GM23338 (cell line): ENCODE data around the gene ADAMTS20. TPM values are rescaled to one million over a fixed set of nuclear protein-coding genes. Genes with fewer than 3 reads are reported as not detected.
"Not testable (repeated sequence)": the region's sequence is repeated elsewhere in the genome, so short reads cannot be mapped to it uniquely, and the experiment has no call there.

Source experiments
- ATAC-seq: fragments of 200-7000 bp; cut with Tn5 transposase; 3 replicates; pipeline ENCODE4 v1.9.1; 2020
- DNase-seq: peaks from one replicate; pipeline ENCODE4 v3.0.0-alpha.2; 2015; ENCODE audit warnings: low spot score
- H2AFZ ChIP-seq: fragments of 200-600 bp; sonication (generic); 2 replicates; pipeline ENCODE4 v1.8.0; 2016; ENCODE audit warnings: antibody characterized with exemption, mild to moderate bottlenecking, moderate library complexity
- H3F3A ChIP-seq: fragments of 200-600 bp; sonication (generic); replicated peaks from 2 replicates; pipeline ENCODE4 v1.8.0; 2017; ENCODE audit warnings: antibody characterized with exemption, mixed run types, low read depth
- H3K27ac ChIP-seq: fragments of 200-600 bp; sonication (generic); 2 replicates; pipeline ENCODE4 v1.6.1; 2016; ENCODE audit warnings: low read depth
- H3K27me3 ChIP-seq: fragments of 200-600 bp; sonication (generic); 2 replicates; pipeline ENCODE4 v1.8.0; 2016; ENCODE audit warnings: mild to moderate bottlenecking, mixed run types, moderate library complexity; ENCODE audit not compliant: insufficient read depth
- H3K36me3 ChIP-seq: fragments of 200-600 bp; sonication (generic); 2 replicates; pipeline ENCODE4 v1.8.0; 2016; ENCODE audit warnings: mild to moderate bottlenecking; ENCODE audit not compliant: insufficient read depth
- H3K4me1 ChIP-seq: fragments of 200-600 bp; sonication (generic); 2 replicates; pipeline ENCODE4 v1.8.0; 2016; ENCODE audit warnings: mild to moderate bottlenecking, moderate library complexity; ENCODE audit not compliant: insufficient read depth
- H3K4me2 ChIP-seq: fragments of 200-600 bp; sonication (generic); 2 replicates; pipeline ENCODE4 v1.7.1; 2017; ENCODE audit warnings: mixed run types
- H3K4me3 ChIP-seq: fragments of 200-600 bp; sonication (generic); 2 replicates; pipeline ENCODE4 v1.6.1; 2016; ENCODE audit warnings: mixed run types
- H3K79me2 ChIP-seq: fragments of 200-600 bp; sonication (generic); replicated peaks from 2 replicates; pipeline ENCODE4 v1.8.0; 2017; ENCODE audit warnings: mild to moderate bottlenecking; ENCODE audit not compliant: insufficient read depth
- H3K9me2 ChIP-seq: fragments of 200-600 bp; sonication (generic); 2 replicates; pipeline ENCODE4 v1.8.0; 2017; ENCODE audit not compliant: insufficient read depth
- H4K20me1 ChIP-seq: fragments of 200-600 bp; sonication (generic); replicated peaks from 2 replicates; pipeline ENCODE4 v1.8.0; 2017; ENCODE audit warnings: mild to moderate bottlenecking; ENCODE audit not compliant: insufficient read depth
- H3K27ac Mint-ChIP-seq: 2 replicates; pipeline ENCODE4 v1.8.0; 2020; ENCODE audit warnings: inconsistent platforms, mild to moderate bottlenecking, moderate library complexity, mixed read lengths
- H3K27me3 Mint-ChIP-seq: 3 replicates; pipeline ENCODE4 v1.8.0; 2022; ENCODE audit warnings: low read depth, mild to moderate bottlenecking, moderate library complexity, mixed read lengths, inconsistent platforms; ENCODE audit not compliant: insufficient read depth, poor library complexity
- H3K36me3 Mint-ChIP-seq: 3 replicates; pipeline ENCODE4 v1.8.0; 2021; ENCODE audit warnings: low read depth, mild to moderate bottlenecking, inconsistent platforms, moderate library complexity, mixed read lengths
- H3K4me1 Mint-ChIP-seq: 3 replicates; pipeline ENCODE4 v1.8.0; 2020; ENCODE audit warnings: mild to moderate bottlenecking, inconsistent platforms, mixed read lengths
- H3K4me3 Mint-ChIP-seq: 3 replicates; pipeline ENCODE4 v1.8.0; 2021; ENCODE audit warnings: moderate library complexity, mild to moderate bottlenecking, inconsistent platforms, mixed read lengths
- H3K9me3 Mint-ChIP-seq: 3 replicates; pipeline ENCODE4 v1.8.0; 2020; ENCODE audit warnings: moderate library complexity, mild to moderate bottlenecking, inconsistent platforms, mixed read lengths
- CREB1 ChIP-seq: fragments of 250-450 bp; sonication (Bioruptor Pico); IDR thresholded peaks from 2 replicates; pipeline ENCODE4 v1.5.0; 2020; ENCODE audit warnings: low read depth, mild to moderate bottlenecking, moderate library complexity
- CTCF ChIP-seq, 2 experiments: fragments of 200-600 bp in 1 of 2; sonication (generic) in 1 of 2; conservative IDR thresholded peaks; 2 replicates each; pipeline versions ENCODE4 v1.5.1 to v1.6.1; 2016 to 2017; ENCODE audit warnings: antibody characterized with exemption in 2 of 2, low read depth in 2 of 2, mild to moderate bottlenecking in 2 of 2, moderate library complexity in 1 of 2
- ETS1 ChIP-seq: IDR thresholded peaks from 2 replicates; pipeline ENCODE4 v1.6.1; 2016; ENCODE audit warnings: antibody characterized with exemption
- EZH2 ChIP-seq: fragments of 200-600 bp; sonication (generic); IDR thresholded peaks from one replicate; pipeline ENCODE4 v1.8.0; 2017; ENCODE audit warnings: antibody characterized with exemption, mild to moderate bottlenecking, low read depth; ENCODE audit not compliant: unreplicated experiment
- EZH2phosphoT487 ChIP-seq: fragments of 200-600 bp; sonication (generic); IDR thresholded peaks from one replicate; pipeline ENCODE4 v1.8.1; 2018; ENCODE audit warnings: antibody characterized with exemption; ENCODE audit not compliant: unreplicated experiment
- POLR2AphosphoS5 ChIP-seq: IDR thresholded peaks from 2 replicates; pipeline ENCODE4 v1.6.1; 2016; ENCODE audit warnings: antibody characterized with exemption, low read depth
- REST ChIP-seq: IDR thresholded peaks from one replicate; pipeline ENCODE4 v1.6.1; 2018; ENCODE audit warnings: antibody characterized with exemption; ENCODE audit not compliant: unreplicated experiment
- STAT1 ChIP-seq: IDR thresholded peaks from one replicate; pipeline ENCODE4 v1.6.1; 2016; ENCODE audit warnings: antibody characterized with exemption; ENCODE audit not compliant: unreplicated experiment
- ZNF114 ChIP-seq: fragments of 250-450 bp; sonication (Bioruptor Pico); IDR thresholded peaks from 2 replicates; pipeline ENCODE4 v1.5.0; 2020; ENCODE audit warnings: mild to moderate bottlenecking, moderate library complexity
- ZNF462 ChIP-seq: fragments of 250-450 bp; sonication (Bioruptor Pico); IDR thresholded peaks from 2 replicates; pipeline ENCODE4 v1.5.0; 2020; ENCODE audit warnings: mild to moderate bottlenecking, moderate library complexity
- polyA plus RNA-seq: library from polyadenylated mRNA; unstranded; fragments of >200 nt; fragmentation: Nextera tagmentation; extraction: Ambion mirVana; gene quantifications from 2 replicates; pipeline ENCODE4 v1.2.1, GENCODE V29; 2016
- total RNA-seq: library from RNA; depleted of rRNA; stranded (reverse); fragments of >200 nt; shearing (Covaris generic); gene quantifications from 2 replicates; pipeline ENCODE4 v1.2.3, GENCODE V29; 2014

Gene ADAMTS20
- total and polyA plus RNA-seq, 2 experiments from 2014 or later = 2.0 to 9.3 TPM

GRCh38 chr12:43537675-43538074 is 14.3 kb downstream of the ADAMTS20 start:
- not testable (repeated sequence) for H3K27me3 ChIP-seq, H3F3A ChIP-seq, H3K4me2 ChIP-seq, H3K36me3 Mint-ChIP-seq, H3K27ac Mint-ChIP-seq, H3K27ac ChIP-seq, H3K4me1 Mint-ChIP-seq, H3K27me3 Mint-ChIP-seq, H3K4me3 ChIP-seq, H3K9me2 ChIP-seq, H3K4me3 Mint-ChIP-seq, H3K79me2 ChIP-seq, H3K36me3 ChIP-seq, H3K4me1 ChIP-seq, H2AFZ ChIP-seq, ATAC-seq, DNase-seq, H3K9me3 Mint-ChIP-seq, H4K20me1 ChIP-seq

GRCh38 chr12:43516045-43516444 is 36.0 kb downstream of the ADAMTS20 start:
- H3K36me3 Mint-ChIP-seq = no peaks in the 10 kb centered on the region
- H3K79me2 ChIP-seq = no peaks in the 10 kb centered on the region
- no peak overlapping the region for H3K27ac Mint-ChIP-seq

More at GRCh38 chr12:43516045-43516444, 36.0 kb downstream of the ADAMTS20 start:
- peaks cover 7% of the 10 kb centered on the region; the same call in 2 of the 3 replicates for H3K4me1 Mint-ChIP-seq
- no peaks in the 10 kb centered on the region for H3K27me3 Mint-ChIP-seq
- TF ChIP-seq EZH2 = no peak
- no peak for TF ChIP-seq ZNF114
- TF ChIP-seq REST = no peak
- TF ChIP-seq STAT1 = no peak
- no peak for TF ChIP-seq CREB1
- TF ChIP-seq EZH2phosphoT487 = no peak
- no peak for TF ChIP-seq CTCF (conservative IDR thresholded peaks at IDR 0.05; ENCODE audit: low read depth in 2 of 2)
- TF ChIP-seq ETS1 = no peak
- TF ChIP-seq POLR2AphosphoS5 = no peak
- no peak for TF ChIP-seq ZNF462
- H3K4me3 Mint-ChIP-seq = no peak overlapping the region
- Histone ChIP-seq H3K27me3 (no peaks in the 10 kb centered on the region), H3F3A (no peaks in the 10 kb centered on the region), H3K4me1 (peaks cover 3% of the 10 kb centered on the region; the same call in 1 of the 2 replicates), H3K9me2 (no peaks in the 10 kb centered on the region), H4K20me1 (no peaks in the 10 kb centered on the region), H3K36me3 (no peaks in the 10 kb centered on the region), H3K4me3 (no peak overlapping the region), H2AFZ (no peak overlapping the region), H3K4me2 (peak overlapping the region; percentile 34; the same call in 1 of the 2 replicates), H3K27ac (no peak overlapping the region)
- ATAC-seq (no peak), DNase-seq (no peak)
- H3K9me3 Mint-ChIP-seq = no peaks in the 10 kb centered on the region; the same call in 2 of the 3 replicates
